Prostate gland (tissue), 2 donors: ENCODE measurements around the gene ST7L.

ENCODE experiments used
- CTCF ChIP-seq, 4 experiments: fragments of 200-600 bp in 2 of 4; fragments of 450-650 bp in 2 of 4; sonication (generic) in 2 of 4; IDR thresholded peaks; 1 replicate in 3 of 4; 2 replicates in 1 of 4; pipeline ENCODE4 v1.5.1; 2016 to 2019; ENCODE audit warnings: antibody characterized with exemption in 4 of 4, mild to moderate bottlenecking in 2 of 4, moderate library complexity in 2 of 4
- POLR2A ChIP-seq: fragments of 450-650 bp; IDR thresholded peaks from one replicate; pipeline ENCODE4 v1.6.1; 2016; ENCODE audit warnings: antibody characterized with exemption, mild to moderate bottlenecking

GRCh38 chr1:112504001-112504660 is 114.8 kb downstream of the ST7L start:
- TF ChIP-seq CTCF (IDR thresholded peaks at IDR 0.05) (no peak), POLR2A (no peak)
